D721Med (cell line): ENCODE results near the gene ASPRV1.

ENCODE experiments used
- DNase-seq: peaks from one replicate; pipeline ENCODE4 v3.0.0; 2011; ENCODE audit warnings: low spot score; ENCODE audit not compliant: insufficient read length
- FAIRE-seq: peaks from 2 replicates; lab custom pipeline; 2011; peaks lifted over from hg19 to GRCh38; lab: Jason Lieb, UNC
- TF ChIP-seq, protein P1 (sequence below): IDR thresholded peaks from 2 replicates; pipeline ENCODE4 v1.5.1; 2012; ENCODE audit warnings: mild to moderate bottlenecking, control low read depth; ENCODE audit not compliant: insufficient read depth; ENCODE audit errors: missing control alignments

ASPRV1 gene

GRCh38 chr2:69977186-69977585 lies 15.8 kb upstream of the ASPRV1 start:
- FAIRE-seq = no peak
- TF ChIP-seq, protein P1, sequence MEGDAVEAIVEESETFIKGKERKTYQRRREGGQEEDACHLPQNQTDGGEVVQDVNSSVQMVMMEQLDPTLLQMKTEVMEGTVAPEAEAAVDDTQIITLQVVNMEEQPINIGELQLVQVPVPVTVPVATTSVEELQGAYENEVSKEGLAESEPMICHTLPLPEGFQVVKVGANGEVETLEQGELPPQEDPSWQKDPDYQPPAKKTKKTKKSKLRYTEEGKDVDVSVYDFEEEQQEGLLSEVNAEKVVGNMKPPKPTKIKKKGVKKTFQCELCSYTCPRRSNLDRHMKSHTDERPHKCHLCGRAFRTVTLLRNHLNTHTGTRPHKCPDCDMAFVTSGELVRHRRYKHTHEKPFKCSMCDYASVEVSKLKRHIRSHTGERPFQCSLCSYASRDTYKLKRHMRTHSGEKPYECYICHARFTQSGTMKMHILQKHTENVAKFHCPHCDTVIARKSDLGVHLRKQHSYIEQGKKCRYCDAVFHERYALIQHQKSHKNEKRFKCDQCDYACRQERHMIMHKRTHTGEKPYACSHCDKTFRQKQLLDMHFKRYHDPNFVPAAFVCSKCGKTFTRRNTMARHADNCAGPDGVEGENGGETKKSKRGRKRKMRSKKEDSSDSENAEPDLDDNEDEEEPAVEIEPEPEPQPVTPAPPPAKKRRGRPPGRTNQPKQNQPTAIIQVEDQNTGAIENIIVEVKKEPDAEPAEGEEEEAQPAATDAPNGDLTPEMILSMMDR = no peak

GRCh38 chr2:69975853-69976462 lies 14.5 kb upstream of the ASPRV1 start:
- TF ChIP-seq, protein P1 = no peak
- FAIRE-seq = no peak
- no peak for DNase-seq

More at GRCh38 chr2:69977186-69977585, 15.8 kb upstream of the ASPRV1 start:
- DNase-seq = no peak

DNA sequence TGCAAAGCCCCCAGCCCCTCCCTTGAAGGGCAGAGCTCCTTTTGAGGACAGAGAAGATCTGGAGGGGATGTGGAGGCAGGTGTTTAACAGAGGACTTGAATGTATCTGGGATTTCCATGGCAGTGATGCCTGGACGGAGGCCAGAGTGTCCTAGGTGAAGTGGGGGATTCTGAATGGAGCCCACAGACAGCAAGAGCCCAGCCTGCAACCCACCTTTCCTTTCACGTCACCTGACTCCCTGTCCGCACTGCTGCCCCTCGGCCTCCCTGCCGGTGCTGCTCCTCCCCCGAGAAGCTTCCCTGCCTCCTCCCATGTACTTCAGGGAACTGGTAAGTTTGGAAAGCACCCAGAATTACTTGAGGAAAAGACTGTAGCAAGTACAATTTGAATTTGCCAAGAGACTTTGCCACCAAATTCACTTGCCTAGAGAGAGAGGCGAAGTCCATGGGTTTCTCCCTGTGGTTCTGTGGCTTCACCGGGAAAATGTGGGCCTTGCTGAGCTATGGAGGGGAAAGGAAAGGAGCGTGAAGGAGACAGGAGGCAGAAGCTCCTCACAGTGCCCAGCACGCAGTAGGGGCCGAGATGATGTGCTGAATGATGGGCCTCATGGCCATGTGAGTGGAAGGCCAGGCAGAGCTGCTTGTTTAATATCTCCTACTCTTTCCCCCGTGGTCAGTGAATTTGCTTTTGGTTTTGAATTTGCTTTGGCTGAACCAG lies 13.9 kb upstream of the ASPRV1 start:
- FAIRE-seq = no peak
- no peak for DNase-seq
- TF ChIP-seq, protein P1 = no peak

DNA sequence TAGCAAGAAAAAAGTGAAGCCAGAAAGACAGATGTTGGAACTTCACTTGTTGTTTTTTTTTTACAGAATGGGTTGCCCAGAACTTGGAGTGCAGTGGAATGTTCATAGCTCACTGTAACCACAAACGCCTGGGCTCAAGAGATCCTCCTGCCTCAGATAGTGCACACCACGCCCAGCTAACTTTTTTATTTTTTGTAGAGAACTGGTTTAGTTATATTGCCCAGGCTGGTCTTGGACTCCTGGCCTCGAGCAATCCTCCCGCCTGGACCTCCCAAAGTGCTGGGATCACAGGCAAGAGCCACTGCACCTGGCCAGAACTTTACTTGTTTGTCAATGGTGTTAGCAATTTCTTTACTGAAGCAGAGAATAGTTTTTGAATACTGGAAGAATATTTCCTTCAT lies 11.9 kb upstream of the ASPRV1 start:
- DNase-seq (no peak), FAIRE-seq (no peak)
- TF ChIP-seq, protein P1 = no peak

DNA sequence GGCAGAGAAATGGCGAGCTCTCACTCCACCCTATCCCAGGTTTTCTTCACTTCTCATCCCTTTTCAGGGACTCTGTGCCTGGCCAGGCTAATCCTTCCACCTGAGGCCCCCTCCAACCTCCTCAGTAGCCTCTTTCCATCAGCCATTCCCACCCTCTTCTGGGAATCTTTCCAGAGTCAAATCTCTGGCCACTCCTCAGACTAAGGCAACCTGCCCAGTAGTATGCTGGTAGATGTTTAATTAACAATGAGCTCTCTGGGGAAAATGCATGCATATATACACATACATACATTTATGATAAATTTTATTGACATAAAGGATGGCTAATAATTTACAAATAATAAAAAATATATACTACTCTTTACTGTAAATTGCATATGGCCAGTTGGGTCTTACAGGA lies 11.4 kb upstream of the ASPRV1 start:
- FAIRE-seq (no peak), DNase-seq (no peak)
- TF ChIP-seq, protein P1 = no peak

DNA sequence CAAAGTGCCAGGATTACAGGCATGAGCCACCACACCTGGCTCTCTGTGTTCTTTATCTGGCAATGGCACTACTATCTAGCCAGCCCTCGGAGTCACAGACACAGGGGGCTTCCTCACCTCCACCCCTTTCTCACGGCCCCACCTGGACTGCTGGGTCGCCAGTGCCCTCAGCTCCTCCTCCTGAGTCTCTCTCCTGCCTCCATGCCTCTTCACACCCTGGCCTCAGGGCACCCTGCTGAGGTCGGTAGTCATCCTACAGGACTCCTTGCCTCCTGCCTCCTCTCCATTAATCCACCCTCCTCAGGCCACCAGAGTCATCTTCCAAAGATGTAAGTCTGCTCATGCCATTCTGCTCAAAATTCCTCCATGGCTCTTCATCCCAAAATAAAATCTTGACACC lies 8.6 kb upstream of the ASPRV1 start:
- TF ChIP-seq, protein P1 = no peak
- DNase-seq = no peak
- no peak for FAIRE-seq
